WERI-Rb-1 (cell line): ENCODE data around the gene GABRR3.

Source experiments
- DNase-seq: peaks from one replicate; pipeline ENCODE4 v3.0.0-alpha.2; 2020
- H3K27ac ChIP-seq: fragments of 250-450 bp; sonication (Bioruptor Pico); 2 replicates; pipeline ENCODE4 v1.5.1; 2020; ENCODE audit warnings: mild to moderate bottlenecking, moderate library complexity
- H3K27me3 ChIP-seq: fragments of 250-450 bp; sonication (Bioruptor Pico); 2 replicates; pipeline ENCODE4 v1.5.1; 2021; ENCODE audit warnings: mild to moderate bottlenecking, low read depth, moderate library complexity; ENCODE audit not compliant: insufficient read depth, severe bottlenecking
- H3K36me3 ChIP-seq: fragments of 250-450 bp; sonication (Bioruptor Pico); 2 replicates; pipeline ENCODE4 v1.5.1; 2020; ENCODE audit warnings: mild to moderate bottlenecking, moderate library complexity
- H3K4me3 ChIP-seq: 2 replicates; pipeline ENCODE4 v1.5.1; 2011; ENCODE audit warnings: low read depth, mild to moderate bottlenecking, control low read depth, low read length
- H3K9me3 ChIP-seq: fragments of 250-450 bp; sonication (Bioruptor Pico); 2 replicates; pipeline ENCODE4 v1.5.1; 2021; ENCODE audit warnings: mild to moderate bottlenecking, moderate library complexity; ENCODE audit not compliant: severe bottlenecking
- TF ChIP-seq, protein P1 (sequence below): IDR thresholded peaks from 2 replicates; pipeline ENCODE4 v1.5.1; 2011; ENCODE audit warnings: low read depth, mild to moderate bottlenecking, control low read depth, inconsistent platforms, low read length

Gene GABRR3

DNA sequence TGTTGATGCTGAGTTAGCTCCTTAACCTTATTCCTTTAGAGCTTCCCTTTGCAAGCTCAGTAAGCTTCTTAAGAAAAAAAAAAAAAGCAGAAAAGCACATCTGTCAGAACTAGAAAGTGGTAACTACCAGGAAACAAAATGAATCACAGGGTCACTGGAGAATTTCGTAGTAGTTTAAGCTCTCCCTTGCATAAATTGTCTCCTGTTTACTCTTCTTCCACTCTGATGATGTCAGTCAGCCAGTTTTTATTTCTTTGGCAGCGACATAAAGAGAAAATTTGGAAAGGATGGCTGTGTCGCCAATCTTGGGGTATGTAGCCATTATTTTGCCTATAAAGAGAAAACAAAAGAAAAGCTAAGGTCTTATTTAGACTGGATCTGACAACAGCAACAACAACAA, 3.2 kb upstream of the GABRR3 start:
- Histone ChIP-seq H3K9me3 (no peaks in the 10 kb centered on the region), H3K36me3 (no peaks in the 10 kb centered on the region), H3K27ac (no peak overlapping the region), H3K4me3 (no peak overlapping the region), H3K27me3 (no peaks in the 10 kb centered on the region)
- no peak for DNase-seq
- TF ChIP-seq, protein P1, sequence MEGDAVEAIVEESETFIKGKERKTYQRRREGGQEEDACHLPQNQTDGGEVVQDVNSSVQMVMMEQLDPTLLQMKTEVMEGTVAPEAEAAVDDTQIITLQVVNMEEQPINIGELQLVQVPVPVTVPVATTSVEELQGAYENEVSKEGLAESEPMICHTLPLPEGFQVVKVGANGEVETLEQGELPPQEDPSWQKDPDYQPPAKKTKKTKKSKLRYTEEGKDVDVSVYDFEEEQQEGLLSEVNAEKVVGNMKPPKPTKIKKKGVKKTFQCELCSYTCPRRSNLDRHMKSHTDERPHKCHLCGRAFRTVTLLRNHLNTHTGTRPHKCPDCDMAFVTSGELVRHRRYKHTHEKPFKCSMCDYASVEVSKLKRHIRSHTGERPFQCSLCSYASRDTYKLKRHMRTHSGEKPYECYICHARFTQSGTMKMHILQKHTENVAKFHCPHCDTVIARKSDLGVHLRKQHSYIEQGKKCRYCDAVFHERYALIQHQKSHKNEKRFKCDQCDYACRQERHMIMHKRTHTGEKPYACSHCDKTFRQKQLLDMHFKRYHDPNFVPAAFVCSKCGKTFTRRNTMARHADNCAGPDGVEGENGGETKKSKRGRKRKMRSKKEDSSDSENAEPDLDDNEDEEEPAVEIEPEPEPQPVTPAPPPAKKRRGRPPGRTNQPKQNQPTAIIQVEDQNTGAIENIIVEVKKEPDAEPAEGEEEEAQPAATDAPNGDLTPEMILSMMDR = no peak

DNA sequence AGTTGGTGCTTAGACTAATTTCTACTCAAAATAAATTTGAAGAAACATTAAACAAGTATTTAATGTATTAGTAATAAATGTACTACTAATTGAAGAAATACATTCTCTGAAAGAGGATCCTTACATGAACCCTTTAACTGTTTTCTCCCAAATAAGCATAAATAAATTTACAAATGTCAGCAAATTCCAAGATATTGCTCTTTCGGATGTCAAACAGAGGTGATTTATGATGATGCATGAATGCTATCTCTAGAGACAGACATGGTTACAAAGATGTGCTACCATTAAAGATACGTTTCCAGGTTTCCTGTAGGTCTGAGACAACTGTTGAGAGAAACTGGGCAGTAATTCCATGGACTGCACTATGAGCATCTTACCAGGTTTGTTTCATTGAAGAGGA, 629 bp downstream of the GABRR3 start:
- Histone ChIP-seq H3K9me3 (no peaks in the 10 kb centered on the region), H3K27ac (no peak overlapping the region), H3K4me3 (no peak overlapping the region), H3K36me3 (no peaks in the 10 kb centered on the region), H3K27me3 (no peaks in the 10 kb centered on the region)
- DNase-seq = no peak
- TF ChIP-seq, protein P1 = no peak

DNA sequence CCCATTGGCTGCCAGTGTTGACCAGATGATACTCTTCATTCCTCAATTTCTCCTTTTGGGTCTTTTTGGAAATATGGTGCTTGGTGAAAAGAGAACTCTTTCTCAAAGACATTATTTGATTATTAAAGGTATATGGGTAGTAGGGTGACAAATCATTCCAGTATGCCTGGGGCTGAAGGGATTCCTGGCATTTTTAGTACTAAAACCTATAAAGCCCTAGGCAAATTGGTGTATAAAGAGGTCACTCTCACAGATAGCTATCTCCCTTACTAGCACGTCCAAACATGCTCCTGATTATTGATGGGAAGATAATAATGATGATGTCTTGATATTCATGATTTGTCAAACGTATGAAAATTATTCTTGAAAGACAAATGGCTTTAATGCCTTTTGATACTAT, 1.1 kb downstream of the GABRR3 start:
- no peak for DNase-seq
- H3K27ac ChIP-seq = no peak overlapping the region
- TF ChIP-seq, protein P1 = no peak
- no peaks in the 10 kb centered on the region for H3K36me3 ChIP-seq
- no peak overlapping the region for H3K4me3 ChIP-seq
- no peaks in the 10 kb centered on the region for H3K9me3 ChIP-seq
- no peaks in the 10 kb centered on the region for H3K27me3 ChIP-seq

DNA sequence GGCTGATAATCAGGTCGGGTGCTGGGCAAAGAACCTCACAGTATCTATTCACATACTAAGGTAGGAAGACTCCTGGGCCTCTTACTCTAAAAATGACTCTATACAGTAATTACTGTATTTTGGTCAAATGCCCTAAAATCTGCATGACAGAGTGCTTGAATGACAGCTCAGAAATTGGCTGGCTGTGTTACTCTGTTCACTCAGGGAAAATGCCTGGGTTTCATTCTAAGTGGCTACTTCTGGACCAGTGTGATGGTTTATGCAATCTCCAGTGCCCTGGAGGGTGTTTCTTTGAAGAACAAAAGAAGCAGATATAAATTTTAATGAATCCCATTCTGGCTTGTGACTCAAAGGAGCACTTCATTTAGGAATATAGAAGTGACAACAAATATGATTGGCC, 2.2 kb downstream of the GABRR3 start:
- H3K27me3 ChIP-seq = no peaks in the 10 kb centered on the region
- no peaks in the 10 kb centered on the region for H3K9me3 ChIP-seq
- H3K27ac ChIP-seq = no peak overlapping the region
- H3K4me3 ChIP-seq = no peak overlapping the region
- no peaks in the 10 kb centered on the region for H3K36me3 ChIP-seq
- TF ChIP-seq, protein P1 = no peak
- DNase-seq = no peak

DNA sequence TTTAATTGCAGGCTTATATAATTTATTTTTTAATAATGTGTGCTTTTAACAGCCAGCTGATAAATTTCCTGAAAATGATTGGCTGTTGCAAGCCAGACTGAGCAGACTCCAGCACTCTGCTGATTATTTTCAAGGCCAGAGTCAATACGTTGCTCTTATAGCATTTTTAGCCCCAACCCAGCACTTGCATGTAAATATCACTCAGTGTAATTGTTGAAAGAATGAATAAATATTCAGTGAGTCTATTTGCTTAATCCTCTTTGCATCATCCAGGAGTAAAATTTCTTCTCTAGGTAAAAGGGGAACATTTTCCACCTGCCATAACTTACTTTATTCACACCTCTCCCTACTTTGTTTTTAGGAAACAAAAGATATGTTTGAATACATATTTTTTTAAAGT, 2.9 kb downstream of the GABRR3 start:
- H3K4me3 ChIP-seq = no peak overlapping the region
- H3K36me3 ChIP-seq = no peaks in the 10 kb centered on the region
- no peaks in the 10 kb centered on the region for H3K27me3 ChIP-seq
- DNase-seq = no peak
- TF ChIP-seq, protein P1 = no peak
- H3K9me3 ChIP-seq = no peaks in the 10 kb centered on the region
- H3K27ac ChIP-seq = no peak overlapping the region

DNA sequence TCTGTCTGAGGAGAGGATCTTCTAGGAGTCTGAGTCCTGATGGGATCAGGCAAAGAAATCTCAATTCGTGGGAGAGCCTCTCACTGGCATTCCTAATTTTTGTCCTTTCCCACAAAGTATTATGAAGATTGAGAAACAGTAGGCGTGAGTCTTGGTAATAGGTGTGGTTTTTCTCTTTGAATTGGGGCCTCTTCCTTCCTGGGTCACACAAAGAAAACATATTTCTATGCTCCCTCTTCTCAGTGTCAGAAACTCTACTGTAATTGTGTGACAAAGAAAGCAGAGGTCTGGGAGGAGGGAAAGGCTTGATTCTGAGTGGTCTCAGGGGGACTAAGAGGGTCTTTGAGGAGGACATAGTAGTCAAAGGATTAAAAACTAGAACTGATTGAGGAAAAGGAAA, 6.0 kb downstream of the GABRR3 start:
- Histone ChIP-seq H3K4me3 (no peak overlapping the region), H3K27ac (no peak overlapping the region), H3K9me3 (no peaks in the 10 kb centered on the region), H3K36me3 (no peaks in the 10 kb centered on the region), H3K27me3 (no peaks in the 10 kb centered on the region)
- TF ChIP-seq, protein P1 = no peak
- DNase-seq = no peak
